Osteoblast (primary cell): Measurements from ENCODE around the gene GNB3. TPM values are rescaled to one million over a fixed set of nuclear protein-coding genes. Genes with fewer than 3 reads are reported as not detected.
"Not testable (repeated sequence)": the region's sequence is repeated elsewhere in the genome, so short reads cannot be mapped to it uniquely, and the experiment has no call there.

Experiments used
- DNase-seq: peaks from one replicate; pipeline ENCODE4 v3.0.0; 2011; ENCODE audit warnings: low spot score, mixed read lengths; ENCODE audit not compliant: insufficient read length; ENCODE audit errors: missing footprints
- H2AFZ ChIP-seq: 2 replicates; pipeline ENCODE4 v1.6.0; 2011; ENCODE audit warnings: mild to moderate bottlenecking, low read length
- H3K27ac ChIP-seq: 2 replicates; pipeline ENCODE4 v1.5.1; 2011; ENCODE audit warnings: mild to moderate bottlenecking, low read depth, low read length, moderate library complexity
- H3K27me3 ChIP-seq: 2 replicates; pipeline ENCODE4 v1.6.0; 2012; ENCODE audit warnings: mild to moderate bottlenecking, control low read depth, inconsistent platforms, low read length, moderate library complexity; ENCODE audit not compliant: insufficient read depth
- H3K36me3 ChIP-seq: 2 replicates; pipeline ENCODE4 v1.5.1; 2011; ENCODE audit warnings: mild to moderate bottlenecking, low read length, control low read depth, moderate library complexity; ENCODE audit not compliant: insufficient read depth
- H3K4me1 ChIP-seq: 2 replicates; pipeline ENCODE4 v1.5.1; 2011; ENCODE audit warnings: mild to moderate bottlenecking, low read length, control low read depth, moderate library complexity; ENCODE audit not compliant: insufficient read depth
- H3K4me2 ChIP-seq: 2 replicates; pipeline ENCODE4 v1.6.0; 2011; ENCODE audit warnings: mild to moderate bottlenecking, low read length; ENCODE audit not compliant: insufficient read depth
- H3K4me3 ChIP-seq: fragments of 200-600 bp; sonication (generic); 3 replicates; pipeline ENCODE4 v1.5.1; 2012; ENCODE audit warnings: mild to moderate bottlenecking, low read length, inconsistent platforms; ENCODE audit not compliant: insufficient read depth
- H3K79me2 ChIP-seq: 2 replicates; pipeline ENCODE4 v1.6.0; 2012; ENCODE audit warnings: mild to moderate bottlenecking, low read length, control low read depth, inconsistent platforms; ENCODE audit not compliant: insufficient read depth
- H3K9me3 ChIP-seq: 2 replicates; pipeline ENCODE4 v1.5.1; 2011; ENCODE audit warnings: low read depth, low read length, control low read depth
- H4K20me1 ChIP-seq: 2 replicates; pipeline ENCODE4 v1.6.0; 2012; ENCODE audit warnings: mild to moderate bottlenecking, low read length, control low read depth; ENCODE audit not compliant: insufficient read depth
- CTCF ChIP-seq: IDR thresholded peaks from 2 replicates; pipeline ENCODE4 v1.5.1; 2011; ENCODE audit warnings: mild to moderate bottlenecking, low read depth, low read length, moderate library complexity; ENCODE audit errors: extremely low read depth
- total RNA-seq: library from RNA; depleted of rRNA; stranded (reverse); fragments of >200 nt; gene quantifications from 2 replicates; pipeline ENCODE4 v1.2.3, GENCODE V29; 2012

Gene GNB3
- total RNA-seq, 1 donor: 1.4 TPM

DNA sequence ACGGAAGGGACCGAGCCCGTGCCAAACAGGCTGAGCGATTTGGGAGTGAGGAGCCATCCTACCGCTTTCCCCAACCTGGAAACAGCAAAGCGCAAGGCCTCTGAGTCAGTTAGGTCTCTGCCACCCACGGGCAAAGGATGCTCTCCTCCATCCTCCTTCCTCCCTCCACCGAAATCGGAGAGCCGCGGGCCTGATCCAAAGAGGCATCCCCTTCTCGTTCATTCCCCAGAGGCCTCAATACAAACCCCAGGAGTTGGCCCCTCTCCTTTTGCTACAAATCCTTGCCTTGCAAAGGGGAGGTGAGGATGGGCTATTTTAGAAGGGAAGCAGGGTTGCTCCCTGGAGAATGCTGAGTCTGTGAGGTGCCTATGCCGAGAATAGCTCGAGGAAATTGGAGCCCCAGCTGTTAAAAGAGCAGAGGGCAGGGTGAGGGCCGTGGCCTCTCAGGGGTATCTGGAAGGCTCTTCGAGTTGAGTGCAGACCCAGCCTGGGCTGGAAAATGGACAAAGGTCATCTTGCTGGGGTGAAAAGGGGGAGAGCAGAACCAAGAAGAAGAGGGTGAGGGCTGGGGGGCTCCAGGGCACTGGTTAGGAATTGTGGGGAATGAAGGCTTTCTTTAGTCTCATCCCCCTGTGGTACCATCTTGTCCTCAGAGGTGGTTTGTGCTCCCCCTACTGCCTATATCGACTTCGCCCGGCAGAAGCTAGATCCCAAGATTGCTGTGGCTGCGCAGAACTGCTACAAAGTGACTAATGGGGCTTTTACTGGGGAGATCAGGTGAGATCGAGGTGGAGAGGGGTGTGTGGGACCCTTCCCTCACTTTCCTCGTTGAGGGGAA is 27.7 kb downstream of the GNB3 start:
- Histone ChIP-seq H4K20me1 (peaks cover 42% of the 10 kb centered on the region), H2AFZ (no peak overlapping the region), H3K4me3 (peak overlapping the region; percentile 81), H3K27ac (peak overlapping the region; percentile 70), H3K36me3 (peaks cover 39% of the 10 kb centered on the region), H3K9me3 (no peaks in the 10 kb centered on the region), H3K4me1 (peaks cover 36% of the 10 kb centered on the region), H3K79me2 (peaks cover 53% of the 10 kb centered on the region), H3K4me2 (peak overlapping the region; percentile 94), H3K27me3 (no peaks in the 10 kb centered on the region)
- DNase-seq: peak; percentile 89
- TF ChIP-seq CTCF: no peak

DNA sequence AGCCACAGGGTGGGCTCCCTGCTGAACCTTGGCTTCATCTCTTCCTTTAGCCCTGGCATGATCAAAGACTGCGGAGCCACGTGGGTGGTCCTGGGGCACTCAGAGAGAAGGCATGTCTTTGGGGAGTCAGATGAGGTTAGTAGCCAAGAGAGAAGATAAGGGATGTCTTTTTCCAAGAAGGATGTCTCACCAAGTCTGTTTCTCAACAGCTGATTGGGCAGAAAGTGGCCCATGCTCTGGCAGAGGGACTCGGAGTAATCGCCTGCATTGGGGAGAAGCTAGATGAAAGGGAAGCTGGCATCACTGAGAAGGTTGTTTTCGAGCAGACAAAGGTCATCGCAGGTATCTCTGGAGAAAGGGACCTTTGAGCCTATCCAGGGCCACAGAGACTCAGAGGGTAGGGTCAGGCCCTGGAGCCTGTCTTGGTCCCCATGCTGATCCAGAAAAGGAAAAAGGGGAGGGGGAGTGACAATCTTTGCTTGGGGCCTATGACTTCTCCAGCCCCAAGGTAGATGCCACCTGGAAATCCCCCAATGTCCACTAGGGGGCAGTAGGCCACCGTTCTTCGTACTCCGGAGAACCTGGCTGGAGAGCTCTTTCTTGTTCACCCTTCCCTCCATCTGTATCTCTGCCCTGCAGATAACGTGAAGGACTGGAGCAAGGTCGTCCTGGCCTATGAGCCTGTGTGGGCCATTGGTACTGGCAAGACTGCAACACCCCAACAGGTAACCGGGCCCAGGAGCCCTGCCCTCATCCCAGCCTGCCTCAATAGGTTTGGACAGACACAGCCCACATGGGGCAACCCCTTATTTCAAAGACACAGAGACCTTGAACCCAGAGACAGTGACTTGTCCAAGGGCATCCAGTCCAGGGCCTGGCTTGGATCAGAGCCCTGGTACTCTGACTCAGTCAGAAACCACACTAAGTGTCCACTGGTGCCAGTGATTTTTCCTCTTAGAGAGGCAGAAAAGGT is 28.6 kb downstream of the GNB3 start:
- H3K4me2 ChIP-seq: peak overlapping the region; percentile 94
- H3K4me3 ChIP-seq: peak overlapping the region; percentile 81
- H3K4me1 ChIP-seq: peaks cover 42% of the 10 kb centered on the region
- H2AFZ ChIP-seq: no peak overlapping the region
- peaks cover 38% of the 10 kb centered on the region for H3K36me3 ChIP-seq
- peaks cover 42% of the 10 kb centered on the region for H4K20me1 ChIP-seq
- H3K9me3 ChIP-seq: no peaks in the 10 kb centered on the region
- DNase-seq: peak; percentile 97
- peak overlapping the region; percentile 19 for H3K27ac ChIP-seq
- peak; percentile 91 for TF ChIP-seq CTCF
- H3K27me3 ChIP-seq: no peaks in the 10 kb centered on the region
- H3K79me2 ChIP-seq: peaks cover 53% of the 10 kb centered on the region

DNA sequence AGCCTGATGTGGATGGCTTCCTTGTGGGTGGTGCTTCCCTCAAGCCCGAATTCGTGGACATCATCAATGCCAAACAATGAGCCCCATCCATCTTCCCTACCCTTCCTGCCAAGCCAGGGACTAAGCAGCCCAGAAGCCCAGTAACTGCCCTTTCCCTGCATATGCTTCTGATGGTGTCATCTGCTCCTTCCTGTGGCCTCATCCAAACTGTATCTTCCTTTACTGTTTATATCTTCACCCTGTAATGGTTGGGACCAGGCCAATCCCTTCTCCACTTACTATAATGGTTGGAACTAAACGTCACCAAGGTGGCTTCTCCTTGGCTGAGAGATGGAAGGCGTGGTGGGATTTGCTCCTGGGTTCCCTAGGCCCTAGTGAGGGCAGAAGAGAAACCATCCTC is 29.6 kb downstream of the GNB3 start:
- Histone ChIP-seq H3K79me2 (peaks cover 56% of the 10 kb centered on the region), H3K27ac (peak overlapping the region; percentile 19), H4K20me1 (peaks cover 42% of the 10 kb centered on the region), H3K4me1 (peaks cover 45% of the 10 kb centered on the region), H3K36me3 (peaks cover 30% of the 10 kb centered on the region)
- H3K27me3 ChIP-seq, DNase-seq, H3K9me3 ChIP-seq, H3K4me2 ChIP-seq, H2AFZ ChIP-seq, H3K4me3 ChIP-seq: not testable (repeated sequence)

GRCh38 chr12:6871052-6871957 is 30.6 kb downstream of the GNB3 start:
- Histone ChIP-seq H3K79me2 (peaks cover 56% of the 10 kb centered on the region), H3K4me3 (peak overlapping the region; percentile 90), H3K36me3 (peaks cover 28% of the 10 kb centered on the region)

More at GRCh38 chr12:6871052-6871957, 30.6 kb downstream of the GNB3 start:
- peaks cover 42% of the 10 kb centered on the region for H4K20me1 ChIP-seq
- no peaks in the 10 kb centered on the region for H3K9me3 ChIP-seq
- peak overlapping the region; percentile 78 for H3K4me2 ChIP-seq
- H2AFZ ChIP-seq: no peak overlapping the region
- peaks cover 45% of the 10 kb centered on the region for H3K4me1 ChIP-seq
- TF ChIP-seq CTCF: no peak
- no peak overlapping the region for H3K27ac ChIP-seq
- peak; percentile 87 for DNase-seq
- no peaks in the 10 kb centered on the region for H3K27me3 ChIP-seq
